GM19463 (cell line): ENCODE results near the gene IREB2.
"Not testable (repeated sequence)": the region's sequence is repeated elsewhere in the genome, so short reads cannot be mapped to it uniquely, and the experiment has no call there.

Experiments
- ATAC-seq: cut with Tn5 transposase; IDR thresholded peaks from one replicate; pipeline ENCODE4 v1.9.1; 2021; ENCODE audit warnings: mild to moderate bottlenecking, moderate library complexity; ENCODE audit not compliant: unreplicated experiment

Gene IREB2

GRCh38 chr15:78432664-78433063 lies 5.4 kb upstream of the IREB2 start:
- ATAC-seq, result no peak

GRCh38 chr15:78434134-78434533 lies 3.9 kb upstream of the IREB2 start:
- no peak for ATAC-seq

GRCh38 chr15:78434711-78435110 lies 3.3 kb upstream of the IREB2 start:
- not testable (repeated sequence) for ATAC-seq

- no peak for ATAC-seq
Measured at GRCh38 chr15:78437107-78437761, 782 bp upstream of the IREB2 start.

- no peak for ATAC-seq
Measured at GRCh38 chr15:78438619-78439285, 736 bp downstream of the IREB2 start.

- no peak for ATAC-seq
Measured at GRCh38 chr15:78440375-78441373, 2.7 kb downstream of the IREB2 start.

- no peak for ATAC-seq
Measured at GRCh38 chr15:78444255-78444654, 6.2 kb downstream of the IREB2 start.

- ATAC-seq, result no peak
Measured at GRCh38 chr15:78445875-78446274, 7.9 kb downstream of the IREB2 start.

GRCh38 chr15:78446551-78446950 lies 8.5 kb downstream of the IREB2 start:
- ATAC-seq, result no peak

- ATAC-seq, result no peak
Measured at GRCh38 chr15:78448441-78449219, 10.6 kb downstream of the IREB2 start.

GRCh38 chr15:78449220-78449999 lies 11.4 kb downstream of the IREB2 start:
- no peak for ATAC-seq

- ATAC-seq, result no peak
Measured at GRCh38 chr15:78450285-78450858, 12.4 kb downstream of the IREB2 start.

- no peak for ATAC-seq
Measured at GRCh38 chr15:78452485-78452884, 14.5 kb downstream of the IREB2 start.

- ATAC-seq, result no peak
Measured at GRCh38 chr15:78453447-78453846, 15.4 kb downstream of the IREB2 start.

- no peak for ATAC-seq
Measured at GRCh38 chr15:78454992-78455391, 17.0 kb downstream of the IREB2 start.

GRCh38 chr15:78455749-78456148 lies 17.7 kb downstream of the IREB2 start:
- no peak for ATAC-seq

- no peak for ATAC-seq
Measured at GRCh38 chr15:78456426-78456825, 18.4 kb downstream of the IREB2 start.

GRCh38 chr15:78457101-78457500 lies 19.1 kb downstream of the IREB2 start:
- no peak for ATAC-seq

GRCh38 chr15:78460737-78461136 lies 22.7 kb downstream of the IREB2 start:
- no peak for ATAC-seq
